Colonic mucosa (tissue), 4 donors: ENCODE measurements around the gene STRN3. TPM values are rescaled to one million over a fixed set of nuclear protein-coding genes. Genes with fewer than 3 reads are reported as not detected.

Experiments
- DNase-seq: peaks from one replicate; pipeline ENCODE4 v3.0.0-alpha.2; 2020
- H3K27ac ChIP-seq: fragments of 200-600 bp; one replicate; pipeline ENCODE4 v1.8.0; 2021
- H3K27me3 ChIP-seq: fragments of 200-600 bp; one replicate; pipeline ENCODE4 v1.8.0; 2021
- H3K36me3 ChIP-seq: fragments of 200-600 bp; one replicate; pipeline ENCODE4 v1.8.0; 2021
- H3K4me1 ChIP-seq: fragments of 200-600 bp; one replicate; pipeline ENCODE4 v1.8.0; 2021; ENCODE audit warnings: mild to moderate bottlenecking
- H3K4me3 ChIP-seq: fragments of 200-600 bp; one replicate; pipeline ENCODE4 v1.8.0; 2021
- H3K9ac ChIP-seq, 2 donors: one replicate each; pipeline ENCODE4 v1.7.0; 2013; ENCODE audit warnings: control low read depth in 2 of 2, low read depth in 2 of 2, low read length in 2 of 2
- H3K9me3 ChIP-seq: fragments of 200-600 bp; one replicate; pipeline ENCODE4 v1.8.0; 2021
- intact Hi-C: fragments of 100-400 bp; cut with DNase I; formaldehyde crosslinking; loops from one replicate; pipeline ENCODE4 v1.14.1; 2022
- total RNA-seq, 2 donors: library from RNA; stranded (reverse); fragmentation: NEBNext Ultra II Directional in 1 of 2; extraction: Animal tissue kit (Norgen Biotek cat#: 25700) in 1 of 2; gene quantifications; one replicate each; pipeline ENCODE4 v1.2.1, GENCODE V29; 2021
- TF ChIP-seq, protein P1 (sequence below): fragments of 200-600 bp; IDR thresholded peaks from one replicate; pipeline ENCODE4 v1.8.0; 2022; ENCODE audit warnings: antibody characterized with exemption, mild to moderate bottlenecking
- donor health status: healthy.
- donor health status: DM: no; HTN: no; CAD: no.
- donor health status: DM: no; HTN: no; CAD: no.

The STRN3 gene
- total RNA-seq, 2 donors from 2014 or later = 23.6 to 41.1 TPM

DNA sequence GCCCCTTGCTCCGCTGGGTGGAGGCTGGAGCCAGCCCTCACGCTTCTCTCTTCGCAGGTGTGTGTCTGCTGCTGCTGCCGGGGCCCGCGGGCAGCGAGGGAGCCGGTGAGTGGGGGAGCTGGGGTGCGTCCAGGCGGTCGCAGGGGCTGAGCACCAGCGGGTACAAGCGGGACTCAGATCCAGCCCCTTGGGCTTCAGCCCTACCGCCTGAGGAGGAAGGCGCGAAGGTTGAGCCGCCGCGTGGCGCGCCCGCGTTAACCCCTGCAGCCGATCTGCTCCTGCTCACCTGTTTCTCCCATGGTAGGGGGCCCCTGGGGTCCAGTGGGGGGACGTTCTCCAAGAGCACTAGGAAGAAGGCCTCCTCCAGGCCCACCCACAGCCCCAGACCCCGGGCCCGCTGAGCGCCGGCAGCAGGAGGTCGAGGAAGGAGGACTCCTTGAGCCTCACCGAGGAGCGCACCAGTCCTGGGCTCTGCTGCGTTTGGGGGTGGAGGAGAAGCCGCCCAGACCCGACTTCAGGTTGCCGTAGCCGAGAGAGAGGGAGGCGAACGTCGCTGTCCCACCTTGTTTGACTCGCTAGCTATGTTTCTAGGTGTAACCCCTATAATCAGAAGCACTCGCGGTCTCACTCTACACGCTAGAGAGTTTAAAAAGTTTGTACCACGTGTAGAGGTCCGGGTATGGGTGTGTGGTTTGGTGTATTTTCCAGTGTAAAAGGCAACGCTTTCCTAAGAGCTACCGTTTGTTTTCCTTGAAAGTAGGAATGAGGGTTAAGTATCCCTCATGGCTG lies 151.0 kb downstream of the STRN3 start:
- peaks cover 5% of the 10 kb centered on the region for H3K4me1 ChIP-seq
- H3K9me3 ChIP-seq = no peaks in the 10 kb centered on the region
- no peak for DNase-seq
- no peak overlapping the region for H3K27ac ChIP-seq
- peak overlapping the region; percentile 61 for H3K4me3 ChIP-seq
- TF ChIP-seq, protein P1, sequence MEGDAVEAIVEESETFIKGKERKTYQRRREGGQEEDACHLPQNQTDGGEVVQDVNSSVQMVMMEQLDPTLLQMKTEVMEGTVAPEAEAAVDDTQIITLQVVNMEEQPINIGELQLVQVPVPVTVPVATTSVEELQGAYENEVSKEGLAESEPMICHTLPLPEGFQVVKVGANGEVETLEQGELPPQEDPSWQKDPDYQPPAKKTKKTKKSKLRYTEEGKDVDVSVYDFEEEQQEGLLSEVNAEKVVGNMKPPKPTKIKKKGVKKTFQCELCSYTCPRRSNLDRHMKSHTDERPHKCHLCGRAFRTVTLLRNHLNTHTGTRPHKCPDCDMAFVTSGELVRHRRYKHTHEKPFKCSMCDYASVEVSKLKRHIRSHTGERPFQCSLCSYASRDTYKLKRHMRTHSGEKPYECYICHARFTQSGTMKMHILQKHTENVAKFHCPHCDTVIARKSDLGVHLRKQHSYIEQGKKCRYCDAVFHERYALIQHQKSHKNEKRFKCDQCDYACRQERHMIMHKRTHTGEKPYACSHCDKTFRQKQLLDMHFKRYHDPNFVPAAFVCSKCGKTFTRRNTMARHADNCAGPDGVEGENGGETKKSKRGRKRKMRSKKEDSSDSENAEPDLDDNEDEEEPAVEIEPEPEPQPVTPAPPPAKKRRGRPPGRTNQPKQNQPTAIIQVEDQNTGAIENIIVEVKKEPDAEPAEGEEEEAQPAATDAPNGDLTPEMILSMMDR = no peak
- peaks cover 21% of the 10 kb centered on the region for H3K27me3 ChIP-seq
- no peaks in the 10 kb centered on the region for H3K36me3 ChIP-seq
- peak overlapping the region; percentile 20 to 26 for H3K9ac ChIP-seq
- intact Hi-C loops = no loop called here

DNA sequence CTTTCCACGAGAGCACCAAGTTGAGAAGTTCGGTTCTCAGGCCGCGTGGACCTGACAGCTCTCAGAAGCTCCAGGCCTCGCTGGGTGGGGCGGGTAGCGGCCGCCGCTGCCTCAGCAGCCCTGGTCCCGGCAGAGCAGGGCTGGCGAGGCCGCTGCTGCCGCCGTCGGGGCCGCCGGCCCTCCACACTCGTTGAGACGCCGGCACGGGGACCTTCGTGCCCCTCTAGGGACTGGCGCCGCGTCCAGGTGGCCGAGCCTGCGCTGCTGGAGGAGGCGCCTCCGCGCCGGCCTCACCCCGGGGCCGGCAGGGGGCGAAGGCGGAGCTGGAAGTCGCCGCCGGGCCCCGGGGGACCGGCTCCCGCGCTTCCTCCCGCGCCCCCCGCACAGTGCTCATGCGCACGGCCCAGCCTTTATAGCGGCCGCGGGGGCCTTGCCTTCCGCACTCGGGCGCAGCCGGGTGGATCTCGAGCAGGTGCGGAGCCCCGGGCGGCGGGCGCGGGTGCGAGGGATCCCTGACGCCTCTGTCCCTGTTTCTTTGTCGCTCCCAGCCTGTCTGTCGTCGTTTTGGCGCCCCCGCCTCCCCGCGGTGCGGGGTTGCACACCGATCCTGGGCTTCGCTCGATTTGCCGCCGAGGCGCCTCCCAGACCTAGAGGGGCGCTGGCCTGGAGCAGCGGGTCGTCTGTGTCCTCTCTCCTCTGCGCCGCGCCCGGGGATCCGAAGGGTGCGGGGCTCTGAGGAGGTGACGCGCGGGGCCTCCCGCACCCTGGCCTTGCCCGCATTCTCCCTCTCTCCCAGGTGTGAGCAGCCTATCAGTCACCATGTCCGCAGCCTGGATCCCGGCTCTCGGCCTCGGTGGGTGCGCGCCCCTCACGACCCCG lies 151.8 kb downstream of the STRN3 start, which contains the start of gene COCH:
COCH (plus strand) TSS at position 440 of the 879 bp plus-strand sequence; CDS start at position 820, 380 bp downstream.
- peaks cover 5% of the 10 kb centered on the region for H3K4me1 ChIP-seq
- H3K27me3 ChIP-seq = peaks cover 21% of the 10 kb centered on the region
- no peaks in the 10 kb centered on the region for H3K36me3 ChIP-seq
- intact Hi-C loops = no loop called here
- peak within 1 kb of the TSS; percentile 61 for H3K4me3 ChIP-seq
- no peaks in the 10 kb centered on the region for H3K9me3 ChIP-seq
- H3K9ac ChIP-seq = peak within 1 kb of the TSS; percentile 20 to 40
- TF ChIP-seq, protein P1 = peak; percentile 36
- DNase-seq = peak; percentile 20
- no peak within 1 kb of the TSS for H3K27ac ChIP-seq

DNA sequence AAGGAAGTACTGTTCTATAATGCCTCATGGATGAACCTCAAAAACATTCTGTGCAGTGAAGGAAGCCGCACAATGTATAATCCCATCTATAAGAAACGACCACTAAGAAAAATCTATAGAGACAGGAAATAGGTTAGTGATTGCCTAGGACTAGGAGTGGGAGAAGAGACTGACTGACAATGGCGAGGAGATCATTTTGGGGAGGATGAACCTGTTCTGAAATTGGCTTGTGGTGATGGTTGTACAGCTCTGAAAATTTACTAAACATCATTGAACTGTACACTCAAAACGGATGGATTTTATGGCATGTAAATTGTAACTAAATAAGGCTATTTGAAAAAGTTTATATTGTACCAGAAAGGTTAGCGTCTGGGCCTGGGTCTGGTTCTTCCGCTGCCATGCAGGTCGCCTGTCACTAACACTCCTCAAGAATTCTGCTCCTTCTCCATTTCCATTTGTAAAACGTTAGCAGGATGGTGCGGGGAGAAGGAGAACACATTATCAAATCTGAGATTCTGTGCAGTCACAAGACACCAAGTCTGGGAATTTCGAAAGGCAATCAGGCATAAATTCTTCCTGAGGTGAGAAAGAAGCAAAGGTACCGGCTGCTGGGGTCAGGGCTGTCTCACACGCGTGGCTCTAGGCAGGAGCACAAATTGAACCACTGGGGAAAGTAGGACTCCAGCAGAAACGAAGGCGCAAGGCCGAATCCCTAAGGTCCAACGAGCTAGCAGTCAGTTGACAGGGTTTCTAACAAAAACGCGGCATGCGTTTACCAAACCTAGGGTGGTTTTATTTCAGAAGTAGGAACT lies 152.7 kb downstream of the STRN3 start:
- no peak overlapping the region for H3K9ac ChIP-seq
- H3K27me3 ChIP-seq = peaks cover 21% of the 10 kb centered on the region
- no peak overlapping the region for H3K27ac ChIP-seq
- peak overlapping the region; percentile 61 for H3K4me3 ChIP-seq
- intact Hi-C loops = no loop called here
- TF ChIP-seq, protein P1 = no peak
- no peak for DNase-seq
- peaks cover 5% of the 10 kb centered on the region for H3K4me1 ChIP-seq
- H3K36me3 ChIP-seq = no peaks in the 10 kb centered on the region
- no peaks in the 10 kb centered on the region for H3K9me3 ChIP-seq

DNA sequence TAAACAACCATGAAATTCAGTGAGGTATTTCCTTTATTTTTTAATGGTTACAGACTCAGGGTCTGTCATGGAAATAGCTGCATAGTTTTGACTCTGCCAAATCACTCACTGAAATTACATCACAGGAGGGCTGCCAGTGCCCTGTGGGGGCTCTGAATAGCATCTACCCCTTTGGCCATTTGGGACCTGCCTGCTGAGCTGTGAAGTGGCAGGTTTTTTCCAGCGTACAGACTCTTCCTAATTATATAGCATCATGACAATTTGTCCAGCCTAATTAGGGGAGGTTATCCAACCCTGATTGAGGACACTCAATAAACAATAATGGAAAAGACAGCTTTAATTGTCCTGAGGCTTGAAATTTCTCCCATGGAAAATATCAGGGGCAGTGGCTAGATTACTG lies 153.6 kb downstream of the STRN3 start:
- Histone ChIP-seq H3K4me1 (peaks cover 5% of the 10 kb centered on the region), H3K27ac (no peak overlapping the region), H3K9me3 (no peaks in the 10 kb centered on the region), H3K36me3 (no peaks in the 10 kb centered on the region), H3K9ac (no peak overlapping the region), H3K4me3 (no peak overlapping the region), H3K27me3 (peaks cover 21% of the 10 kb centered on the region)
- intact Hi-C loops = no loop called here
- no peak for DNase-seq
- TF ChIP-seq, protein P1 = no peak
